Peyer's patch (tissue), 4 donors: ENCODE results near the gene NTPCR. TPM values are rescaled to one million over a fixed set of nuclear protein-coding genes. Genes with fewer than 3 reads are reported as not detected.
"Not testable (repeated sequence)": the region's sequence is repeated elsewhere in the genome, so short reads cannot be mapped to it uniquely, and the experiment has no call there.

Experiments used
- DNase-seq, 3 donors: peaks; one replicate each; pipeline ENCODE4 v3.0.0-alpha.2; 2017 to 2019
- H3K27ac ChIP-seq, 4 donors: fragments of 200-600 bp; sonication (generic); one replicate each; pipeline ENCODE4 v1.5.1; 2016 to 2019
- H3K27me3 ChIP-seq, 2 donors: fragments of 200-600 bp; sonication (generic); one replicate each; pipeline ENCODE4 v1.5.1; 2019
- H3K36me3 ChIP-seq, 3 donors: fragments of 200-600 bp; sonication (generic); one replicate each; pipeline ENCODE4 v1.5.1; 2016 to 2019
- H3K4me1 ChIP-seq, 4 donors: fragments of 200-600 bp; sonication (generic); one replicate each; pipeline ENCODE4 v1.5.1; 2016 to 2019
- H3K4me3 ChIP-seq, 4 donors: fragments of 200-600 bp; sonication (generic); 1 replicate in 3 of 4; 2 replicates in 1 of 4; pipeline ENCODE4 v1.5.1; 2016 to 2019; ENCODE audit warnings: mild to moderate bottlenecking in 1 of 4
- H3K9me3 ChIP-seq, 4 donors: fragments of 200-600 bp; sonication (generic); one replicate each; pipeline ENCODE4 v1.5.1; 2016 to 2019; ENCODE audit warnings: mild to moderate bottlenecking in 1 of 4
- CTCF ChIP-seq, 6 experiments: fragments of 450-650 bp in 4 of 6; fragments of 200-600 bp in 2 of 6; sonication (generic) in 1 of 6; IDR thresholded peaks; one replicate each; pipeline ENCODE4 v1.5.1; 2017 to 2019; ENCODE audit warnings: antibody characterized with exemption in 6 of 6, mild to moderate bottlenecking in 3 of 6, moderate library complexity in 1 of 6
- POLR2A ChIP-seq, 2 donors: fragments of 450-650 bp; IDR thresholded peaks; one replicate each; pipeline ENCODE4 v1.5.1; 2017; ENCODE audit warnings: antibody characterized with exemption in 2 of 2, mild to moderate bottlenecking in 2 of 2, moderate library complexity in 2 of 2
- total RNA-seq, 4 donors: library from RNA; depleted of rRNA; stranded (reverse); fragments of >200 nt; gene quantifications; one replicate each; pipeline ENCODE4 v1.1.0, GENCODE V29; 2016

Gene NTPCR
- total RNA-seq, 4 donors from 2014 or later: 25.7 to 43.0 (median 29.6) TPM

DNA sequence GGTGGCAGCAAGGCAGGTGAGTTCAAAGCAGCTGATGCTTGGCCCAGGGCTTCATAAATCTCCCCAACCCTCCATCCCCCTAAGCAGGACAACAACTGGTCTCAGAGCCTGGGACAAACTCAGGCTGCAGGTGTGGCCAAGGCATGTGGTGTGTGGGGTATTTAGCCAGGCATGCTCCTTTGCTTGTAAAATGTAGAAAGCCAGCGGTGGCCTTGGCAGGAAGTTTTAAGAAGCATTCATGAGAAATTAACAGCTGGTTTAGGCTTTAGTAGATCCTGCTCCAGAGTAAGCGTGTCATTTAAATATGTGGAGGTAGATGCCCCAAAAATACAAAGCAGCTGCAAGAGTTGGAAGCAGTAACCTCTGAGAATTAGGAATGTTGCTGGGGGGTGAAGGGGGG is 44.8 kb downstream of the NTPCR start:
- no peak for DNase-seq
- no peaks in the 10 kb centered on the region for H3K27me3 ChIP-seq
- no peak overlapping the region for H3K27ac ChIP-seq
- H3K9me3 ChIP-seq: peaks cover 0 to 6% (median 2%) of the 10 kb centered on the region in 4 donors
- no peaks in the 10 kb centered on the region for H3K4me1 ChIP-seq
- peaks cover 0 to 6% (median 0%) of the 10 kb centered on the region in 3 donors for H3K36me3 ChIP-seq
- TF ChIP-seq CTCF (IDR thresholded peaks at IDR 0.05): no peak
- H3K4me3 ChIP-seq: no peak overlapping the region

- Histone ChIP-seq H3K4me3 (no peak overlapping the region), H3K4me1 (no peaks in the 10 kb centered on the region), H3K36me3 (peaks cover 0 to 6% (median 0%) of the 10 kb centered on the region in 3 donors), H3K27me3 (no peaks in the 10 kb centered on the region), H3K27ac (no peak overlapping the region), H3K9me3 (peaks cover 0 to 6% (median 2%) of the 10 kb centered on the region in 4 donors)
- TF ChIP-seq CTCF (IDR thresholded peaks at IDR 0.05) (no peak), POLR2A (IDR thresholded peaks at IDR 0.05) (no peak)
- DNase-seq: no peak
Measured at GRCh38 chr1:232996143-232996542, 45.7 kb downstream of the NTPCR start.

DNA sequence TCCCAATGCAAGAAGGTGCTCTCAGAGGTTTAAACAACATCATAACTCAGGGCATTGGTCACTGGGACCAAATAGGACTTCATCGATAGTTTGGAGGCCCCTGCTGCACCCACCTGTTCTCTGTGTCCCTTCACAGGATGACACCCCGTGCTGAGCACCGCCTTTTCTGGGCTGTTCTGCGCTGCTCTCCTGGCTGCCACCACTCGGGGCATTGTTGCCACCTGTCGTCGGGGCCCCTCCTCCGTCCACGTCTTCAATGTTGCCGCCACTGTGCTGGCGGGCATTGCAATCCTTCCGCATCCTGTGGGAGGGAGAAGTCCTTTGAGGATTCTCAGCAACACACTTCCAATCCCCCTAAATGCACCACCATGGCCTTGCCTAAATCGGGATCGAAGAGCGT is 47.7 kb downstream of the NTPCR start:
- Histone ChIP-seq H3K4me1 (no peaks in the 10 kb centered on the region), H3K9me3 (peaks cover 0 to 6% (median 2%) of the 10 kb centered on the region in 4 donors), H3K36me3 (peaks cover 0 to 6% (median 0%) of the 10 kb centered on the region in 3 donors), H3K27ac (no peak overlapping the region), H3K27me3 (no peaks in the 10 kb centered on the region), H3K4me3 (no peak overlapping the region)
- no peak for TF ChIP-seq POLR2A (IDR thresholded peaks at IDR 0.05)
- TF ChIP-seq CTCF (IDR thresholded peaks at IDR 0.05): no peak
- no peak for DNase-seq

- H3K9me3 ChIP-seq: peaks cover 0 to 4% (median under 1%) of the 10 kb centered on the region in 4 donors
- peaks cover 0 to 6% (median 0%) of the 10 kb centered on the region in 3 donors for H3K36me3 ChIP-seq
- TF ChIP-seq POLR2A (IDR thresholded peaks at IDR 0.05) (no peak), CTCF (IDR thresholded peaks at IDR 0.05) (no peak)
- no peaks in the 10 kb centered on the region for H3K4me1 ChIP-seq
- no peak for DNase-seq
- no peak overlapping the region for H3K4me3 ChIP-seq
- H3K27me3 ChIP-seq: no peaks in the 10 kb centered on the region
- H3K27ac ChIP-seq: no peak overlapping the region
Measured at GRCh38 chr1:232998646-232999045, 48.2 kb downstream of the NTPCR start.

GRCh38 chr1:232999956-233000625 is 49.7 kb downstream of the NTPCR start:
- no peak for DNase-seq
- Histone ChIP-seq H3K36me3 (peaks cover 0 to 6% (median 0%) of the 10 kb centered on the region in 3 donors), H3K27me3 (no peaks in the 10 kb centered on the region), H3K4me3 (no peak overlapping the region), H3K9me3 (no peaks in the 10 kb centered on the region), H3K27ac (no peak overlapping the region), H3K4me1 (no peaks in the 10 kb centered on the region)
- TF ChIP-seq CTCF (IDR thresholded peaks at IDR 0.05): no peak

DNA sequence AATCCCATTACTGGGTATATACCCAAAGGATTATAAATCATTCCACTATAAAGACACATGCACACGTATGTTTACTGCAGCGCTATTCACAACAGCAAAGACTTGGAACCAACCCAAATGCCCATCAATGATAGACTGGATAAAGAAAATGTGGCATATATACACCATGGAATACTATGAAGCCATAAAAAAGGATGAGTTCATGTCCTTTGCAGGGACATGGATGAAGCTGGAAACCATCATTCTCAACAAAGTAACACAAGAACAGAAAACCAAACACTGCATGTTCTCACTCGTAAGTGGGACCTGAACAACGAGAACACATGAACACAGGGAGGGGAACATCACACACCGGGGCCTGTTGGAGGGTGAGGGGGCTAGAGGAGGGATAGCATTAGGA is 53.2 kb downstream of the NTPCR start:
- H3K27ac ChIP-seq, H3K4me3 ChIP-seq, DNase-seq, H3K27me3 ChIP-seq, H3K36me3 ChIP-seq, H3K9me3 ChIP-seq, H3K4me1 ChIP-seq: not testable (repeated sequence)
